CD4-positive, alpha-beta T cell treated with Interleukin-15 for 1 hour (primary cell): ENCODE data around the gene SDR39U1.
A peak's percentile ranks its signal among the peaks of the same experiment; 100 is the strongest.

Source experiments
- DNase-seq: peaks from one replicate; pipeline ENCODE4 v3.0.0-alpha.2; 2020

The SDR39U1 gene

DNA sequence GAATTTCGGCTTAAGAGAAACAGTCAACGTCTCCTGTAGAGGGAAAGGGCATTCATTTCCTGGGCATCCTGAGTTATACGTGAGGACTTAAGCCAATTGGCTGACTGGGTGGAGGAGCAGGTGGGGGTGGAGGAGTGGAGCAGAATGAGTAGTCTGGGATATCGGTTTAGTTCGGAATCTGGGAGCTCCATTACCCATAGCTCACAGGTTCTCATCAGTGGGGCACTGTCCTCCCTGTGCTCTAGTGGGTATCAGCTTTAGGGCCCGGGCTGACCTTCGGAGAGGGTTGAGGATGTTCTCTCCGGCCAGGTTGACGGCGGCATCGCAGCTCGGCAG is 704 bp downstream of the SDR39U1 start:
- no peak for DNase-seq

DNA sequence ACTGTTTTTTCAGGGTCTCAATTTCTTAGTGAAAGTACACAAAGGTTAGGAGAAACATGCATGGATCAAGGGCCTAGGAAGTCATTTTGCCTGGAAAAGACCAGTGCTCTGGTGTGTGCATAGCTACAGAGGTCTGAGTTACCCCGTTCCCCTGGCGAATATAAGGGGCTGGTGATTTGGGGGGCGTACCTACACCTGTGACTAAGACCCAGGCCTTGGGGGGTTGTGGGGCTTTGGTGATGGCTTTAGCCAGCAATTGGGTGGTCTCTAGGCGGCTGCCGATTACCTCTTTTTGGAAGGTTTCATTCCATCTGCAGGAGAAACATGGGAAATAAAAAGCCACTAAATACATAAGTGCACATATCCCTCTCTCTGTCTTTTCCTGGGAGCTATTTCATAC is 1.1 kb downstream of the SDR39U1 start:
- no peak for DNase-seq

DNA sequence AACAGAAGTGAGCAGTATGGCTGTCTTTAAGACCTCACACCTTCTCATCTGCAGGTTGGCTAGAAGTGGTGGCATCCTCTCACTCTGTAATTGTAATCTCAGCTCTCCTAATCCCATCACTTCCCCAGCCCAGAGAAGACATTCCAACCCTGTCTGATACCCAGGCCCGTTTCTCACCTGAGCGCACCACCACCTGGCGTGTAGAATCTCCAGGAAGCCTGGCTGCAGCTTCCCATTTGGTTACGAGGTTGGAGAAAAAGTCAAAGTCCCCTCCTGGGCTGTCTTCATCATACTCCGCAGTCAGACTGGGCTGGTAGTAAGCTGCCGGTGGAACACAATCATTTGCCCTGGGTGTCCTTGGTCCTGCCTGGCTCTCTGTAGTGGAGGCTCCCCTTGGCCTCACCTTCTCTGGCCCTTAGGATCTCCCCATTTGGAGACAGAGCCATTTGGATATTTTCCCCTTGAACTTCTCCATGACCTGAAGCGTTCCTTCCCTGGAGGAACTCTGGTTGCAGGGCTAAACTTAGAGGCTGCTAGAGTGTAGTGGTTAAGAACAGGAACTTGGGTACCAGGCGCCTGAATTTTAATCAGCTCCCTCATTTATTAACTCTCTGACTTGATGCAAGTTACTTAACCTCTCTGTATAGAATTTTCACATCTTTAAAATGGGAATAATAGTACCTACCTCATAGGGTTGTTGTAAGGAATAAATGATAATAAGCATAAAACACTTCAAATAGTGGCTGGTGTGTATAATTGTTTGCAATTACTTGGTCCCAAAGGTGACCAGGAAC is 1.8 kb downstream of the SDR39U1 start:
- no peak for DNase-seq

DNA sequence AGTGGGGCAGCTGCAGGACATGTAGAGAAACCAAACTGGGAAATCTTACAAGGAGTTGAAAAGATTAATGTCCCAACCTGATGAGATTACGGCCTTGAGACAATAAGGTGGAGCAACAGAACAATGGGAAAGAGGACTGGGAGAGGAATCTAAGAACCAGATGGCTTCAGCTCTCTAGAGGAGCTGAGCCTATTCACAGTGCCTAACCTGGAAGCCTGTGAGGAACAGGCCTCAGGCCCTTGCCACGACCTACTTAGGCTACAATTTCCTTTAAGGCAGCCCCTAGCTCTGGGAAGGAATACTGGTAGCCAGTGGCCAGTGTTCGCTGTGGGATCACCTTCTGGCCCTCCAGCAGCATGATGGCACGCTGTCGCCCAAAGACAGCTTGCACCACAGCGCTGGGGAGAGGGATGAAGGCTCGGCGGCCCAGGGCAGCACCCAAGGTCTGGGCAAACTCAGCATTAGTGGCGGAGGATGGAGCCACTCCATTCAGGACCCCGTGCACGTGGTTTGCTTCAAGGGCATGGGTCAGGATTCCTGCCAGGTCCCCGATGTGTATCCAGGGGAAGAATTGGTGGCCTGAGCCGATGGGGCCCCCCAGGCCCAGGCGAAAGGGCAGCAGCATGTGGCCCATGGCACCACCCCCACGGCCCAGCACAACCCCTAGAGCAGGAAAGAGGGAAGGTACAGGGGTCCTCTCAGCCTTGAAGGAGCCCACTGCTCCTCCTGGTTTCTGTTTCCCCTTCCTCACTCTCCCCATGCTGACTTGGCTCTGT is 2.6 kb downstream of the SDR39U1 start:
- DNase-seq = no peak

DNA sequence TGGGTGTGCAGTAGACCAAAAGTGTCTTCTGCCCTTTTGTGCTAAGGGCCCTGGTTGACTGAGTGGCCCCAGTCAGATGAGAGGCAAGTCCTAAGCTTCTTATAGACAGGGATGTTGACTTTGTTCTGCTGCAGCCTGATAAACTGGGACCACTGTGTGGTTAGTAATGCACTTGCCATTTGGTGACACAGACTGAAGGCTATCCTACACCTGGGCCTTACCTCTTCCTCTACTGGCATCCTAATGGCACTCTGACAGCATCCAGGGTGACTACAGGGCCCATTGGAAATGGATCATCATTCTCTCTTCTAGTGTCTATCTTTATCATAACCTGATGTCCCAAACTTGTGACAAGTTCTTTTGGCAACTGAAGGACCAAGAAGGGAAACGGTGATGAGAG is 3.3 kb downstream of the SDR39U1 start:
- no peak for DNase-seq

DNA sequence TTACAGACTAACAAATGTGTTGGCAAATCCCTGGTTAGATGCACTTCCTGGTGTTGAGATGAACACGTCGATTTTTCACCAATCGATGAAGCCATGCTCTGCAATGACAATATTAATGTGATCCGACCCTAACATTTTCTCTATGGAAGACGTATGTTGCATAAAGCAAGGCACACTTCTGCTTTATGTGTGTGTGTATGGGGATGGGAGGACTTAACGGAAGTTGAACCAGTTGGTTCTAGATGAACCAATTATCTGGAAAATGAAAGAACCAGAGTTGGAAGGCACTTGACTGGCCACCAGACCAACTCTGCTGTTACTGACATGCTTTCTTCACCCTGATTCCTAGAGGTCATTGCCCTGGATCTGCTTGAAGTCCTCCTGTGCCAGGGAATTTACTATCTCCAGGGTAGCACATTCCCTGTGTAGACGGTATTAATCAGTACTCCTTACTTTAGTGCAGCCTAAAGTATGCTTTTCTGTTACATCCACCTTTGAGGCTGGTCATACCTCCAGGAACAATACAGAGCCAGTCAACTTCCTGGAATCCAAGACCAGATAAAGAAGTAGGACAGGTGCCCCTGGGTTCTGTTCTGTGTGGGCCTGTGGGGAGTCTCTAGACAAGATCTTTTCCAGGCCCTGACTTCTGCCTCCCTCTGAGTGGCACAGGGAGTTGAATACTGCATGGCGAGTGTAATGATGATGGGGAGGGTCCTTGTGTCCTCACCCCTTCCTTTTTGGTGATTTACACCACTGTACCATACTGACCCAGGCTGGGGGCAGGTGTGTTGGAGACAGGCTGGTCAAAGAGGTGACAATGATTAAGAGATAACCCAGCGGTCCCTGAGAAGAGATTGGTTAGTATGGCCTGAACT is 4.1 kb downstream of the SDR39U1 start:
- DNase-seq = no peak

DNA sequence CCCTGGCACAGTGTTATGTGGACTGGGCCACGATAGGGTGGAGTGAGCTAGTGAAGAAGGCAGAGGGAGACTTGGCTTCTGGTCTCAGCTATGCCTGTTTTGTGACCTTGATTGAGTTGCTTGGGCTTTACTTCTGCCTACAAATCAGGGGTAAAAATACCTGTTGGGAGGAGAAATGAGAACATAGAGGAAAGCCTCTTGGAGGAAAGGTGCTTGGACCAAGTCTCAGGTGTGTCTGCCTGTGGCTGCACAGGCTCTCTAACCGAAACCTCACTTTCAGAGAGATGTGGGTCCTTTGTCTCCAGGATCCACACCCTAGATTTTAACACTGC is 4.9 kb downstream of the SDR39U1 start:
- no peak for DNase-seq

DNA sequence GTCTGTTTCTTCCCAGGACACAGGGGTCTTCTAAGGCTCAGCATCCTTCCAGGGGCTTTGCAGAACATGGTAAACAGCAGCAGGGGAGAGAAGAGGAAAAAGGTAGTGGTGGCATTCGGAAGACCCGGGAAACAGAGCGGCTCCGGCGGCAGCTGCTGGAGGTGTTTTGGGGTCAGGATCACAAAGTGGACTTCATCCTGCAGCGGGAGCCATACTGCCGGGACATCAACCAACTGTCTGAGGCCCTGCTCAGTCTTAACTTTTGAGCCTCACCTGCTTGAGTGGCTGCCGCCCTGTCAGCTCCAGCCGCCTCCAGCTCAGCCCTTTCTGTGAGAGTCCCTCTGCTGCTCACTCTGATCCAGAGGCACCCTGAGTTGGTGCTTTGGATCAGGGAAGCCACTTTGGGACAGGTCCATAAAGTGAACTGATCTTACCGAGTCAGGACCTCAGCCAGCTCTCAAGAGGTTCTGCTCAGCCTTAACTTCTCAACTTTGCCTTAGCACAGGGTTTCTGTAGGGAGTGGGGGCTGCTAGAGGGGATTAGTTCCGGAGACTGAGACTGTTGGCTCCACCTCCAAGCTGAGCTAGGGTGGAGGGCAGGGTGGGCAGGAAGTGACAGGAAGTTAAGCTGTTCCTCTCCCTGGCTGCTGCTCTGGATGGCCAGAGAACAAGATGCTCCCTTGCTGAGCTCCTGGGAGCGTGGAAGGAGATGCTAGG is 5.4 kb downstream of the SDR39U1 start:
- DNase-seq = no peak

DNA sequence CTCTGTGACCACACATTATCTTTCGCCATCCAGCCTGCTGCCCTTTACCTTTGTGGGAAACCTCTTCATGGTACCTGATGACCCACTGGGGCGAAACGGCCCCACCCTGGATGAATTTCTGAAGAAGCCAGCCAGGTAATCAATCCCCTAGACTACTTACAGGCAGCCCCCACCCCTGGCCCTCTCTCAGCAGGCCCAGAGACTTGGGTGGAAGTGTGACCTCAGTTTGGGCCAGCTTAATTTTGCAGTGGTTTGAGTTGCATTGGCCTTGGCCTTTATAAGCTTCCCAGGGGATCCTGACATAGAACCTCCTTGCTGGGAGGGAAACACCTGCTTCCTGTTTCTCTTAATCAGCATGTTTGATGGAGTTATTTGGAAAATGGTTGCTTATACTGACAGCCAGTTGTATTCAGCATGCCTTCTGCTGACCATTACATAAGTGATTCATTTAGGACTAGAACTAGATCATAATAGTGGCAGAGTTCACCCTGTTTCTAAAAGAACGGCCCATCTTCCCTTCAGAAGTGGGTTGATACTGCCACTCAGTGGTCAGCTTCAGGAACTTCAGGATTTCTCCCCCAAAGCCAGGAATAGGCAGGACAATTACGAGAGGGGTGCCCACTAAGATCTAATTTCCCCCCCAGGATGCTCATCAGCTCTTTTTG is 6.1 kb downstream of the SDR39U1 start:
- DNase-seq = peak; percentile 53

DNA sequence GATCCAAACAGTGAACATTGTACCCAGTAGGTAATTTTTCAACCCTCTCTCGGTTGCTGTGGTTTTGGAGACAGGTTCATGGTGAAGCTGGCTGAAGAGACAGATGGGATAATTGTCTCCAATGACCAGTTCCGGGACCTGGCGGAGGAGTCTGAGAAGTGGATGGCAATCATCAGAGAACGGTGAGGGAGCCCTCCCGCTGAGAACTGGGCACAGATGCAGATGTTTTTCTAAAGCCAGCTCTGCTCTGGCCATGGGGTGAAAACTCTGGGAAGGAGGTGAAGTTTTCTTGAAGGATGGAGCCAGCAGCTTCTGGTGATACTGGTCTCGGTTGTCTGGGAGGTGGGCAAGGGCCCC is 6.6 kb downstream of the SDR39U1 start:
- no peak for DNase-seq

DNA sequence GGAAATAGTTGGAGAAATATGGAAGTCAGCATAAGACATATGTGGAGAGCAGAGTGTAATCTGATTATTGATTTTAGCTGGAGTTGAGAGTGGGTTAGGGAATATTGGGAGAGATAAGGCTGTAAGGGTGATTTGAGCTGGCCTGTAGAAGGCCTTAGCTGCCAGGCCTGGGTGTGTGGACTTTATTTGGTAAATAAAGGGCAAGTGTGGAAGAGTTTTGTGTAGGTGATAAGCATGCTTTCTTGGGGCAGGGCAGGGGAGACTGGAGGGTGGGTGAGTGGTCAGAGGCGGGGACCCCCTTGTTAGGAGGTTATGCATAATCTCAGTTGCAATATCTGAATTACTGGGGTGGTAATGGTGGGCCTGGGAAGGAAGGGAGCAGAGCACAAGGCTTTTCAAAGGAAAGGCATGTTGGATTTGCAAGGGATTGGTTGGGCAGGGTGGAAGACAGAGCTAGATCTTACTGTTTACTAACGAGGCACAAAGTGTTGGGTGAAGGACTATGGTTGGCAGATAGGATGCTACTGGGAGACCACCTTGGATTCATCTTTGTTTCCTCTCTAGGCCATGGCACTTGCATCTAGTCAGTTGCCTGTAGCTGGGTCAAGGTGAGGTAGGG is 7.3 kb downstream of the SDR39U1 start:
- DNase-seq = no peak

DNA sequence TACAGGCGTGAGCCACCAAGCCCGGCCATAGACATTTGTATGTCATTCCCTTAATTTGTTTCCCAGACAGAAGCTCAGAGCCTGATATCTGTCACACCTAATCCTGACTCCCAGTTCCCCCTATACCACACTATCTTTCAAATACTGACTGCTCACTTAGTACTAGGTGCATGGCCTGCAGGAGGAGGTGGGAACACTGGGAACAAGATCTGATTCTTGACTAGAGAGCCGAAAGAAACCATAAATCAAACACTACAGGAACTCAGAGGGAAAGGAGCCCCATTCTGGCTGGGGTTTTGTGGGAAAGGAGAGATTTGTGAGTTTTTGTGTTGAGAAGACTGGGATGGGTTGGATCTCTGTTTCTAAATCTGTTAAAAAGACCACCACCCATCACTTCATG is 7.9 kb downstream of the SDR39U1 start:
- no peak for DNase-seq

DNA sequence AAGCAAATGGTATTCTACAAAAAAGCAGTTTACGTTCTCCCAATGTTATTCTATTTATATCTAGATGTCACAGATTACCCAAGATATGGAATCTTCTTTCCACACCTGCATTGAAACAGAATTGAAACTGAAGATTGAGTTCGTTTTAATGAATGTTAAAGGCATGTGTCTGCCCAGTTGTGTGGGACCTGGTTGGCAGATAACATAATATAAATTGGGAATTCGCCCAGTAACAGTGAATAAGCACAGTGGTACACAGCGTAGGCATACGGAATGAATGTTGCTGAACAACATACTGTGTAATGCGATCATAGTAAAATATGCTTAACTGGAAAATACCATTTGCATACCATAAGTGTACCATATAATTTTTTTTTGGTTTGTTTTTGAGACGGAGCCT is 8.5 kb downstream of the SDR39U1 start:
- no peak for DNase-seq

DNA sequence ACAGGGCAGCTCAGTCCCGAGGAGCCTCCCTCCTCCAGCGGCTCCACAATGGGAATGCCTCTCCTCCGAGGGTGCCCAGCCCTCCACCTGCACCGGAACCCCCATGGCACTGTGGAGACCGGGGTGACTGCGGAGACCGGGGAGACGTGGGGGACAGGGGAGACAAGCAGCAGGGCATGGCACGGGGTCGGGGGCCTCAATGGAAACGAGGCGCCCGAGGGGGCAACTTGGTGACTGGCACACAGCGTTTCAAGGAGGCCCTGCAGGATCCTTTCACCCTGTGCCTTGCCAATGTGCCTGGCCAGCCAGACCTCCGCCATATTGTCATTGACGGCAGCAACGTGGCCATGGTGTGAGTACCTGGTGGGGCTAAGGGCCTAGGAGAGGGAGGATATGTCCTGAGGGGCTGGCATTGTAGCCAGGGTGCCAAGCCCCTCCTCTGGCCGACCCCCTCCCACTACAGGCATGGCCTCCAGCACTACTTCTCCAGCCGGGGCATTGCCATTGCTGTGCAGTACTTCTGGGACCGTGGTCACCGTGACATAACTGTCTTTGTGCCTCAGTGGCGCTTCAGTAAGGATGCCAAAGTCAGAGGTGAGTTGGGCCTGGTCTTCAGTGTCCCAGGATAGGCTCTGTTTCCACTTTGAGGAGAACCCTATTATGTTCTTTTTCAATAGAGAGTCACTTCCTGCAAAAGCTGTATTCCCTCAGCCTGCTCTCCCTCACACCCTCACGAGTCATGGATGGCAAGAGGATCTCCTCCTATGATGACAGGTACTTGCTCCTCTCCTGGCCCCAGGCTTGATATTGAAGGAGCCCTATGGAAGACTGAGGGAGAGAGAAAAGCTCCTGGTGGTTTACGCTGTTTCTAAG is 10.1 kb downstream of the SDR39U1 start:
- no peak for DNase-seq

DNA sequence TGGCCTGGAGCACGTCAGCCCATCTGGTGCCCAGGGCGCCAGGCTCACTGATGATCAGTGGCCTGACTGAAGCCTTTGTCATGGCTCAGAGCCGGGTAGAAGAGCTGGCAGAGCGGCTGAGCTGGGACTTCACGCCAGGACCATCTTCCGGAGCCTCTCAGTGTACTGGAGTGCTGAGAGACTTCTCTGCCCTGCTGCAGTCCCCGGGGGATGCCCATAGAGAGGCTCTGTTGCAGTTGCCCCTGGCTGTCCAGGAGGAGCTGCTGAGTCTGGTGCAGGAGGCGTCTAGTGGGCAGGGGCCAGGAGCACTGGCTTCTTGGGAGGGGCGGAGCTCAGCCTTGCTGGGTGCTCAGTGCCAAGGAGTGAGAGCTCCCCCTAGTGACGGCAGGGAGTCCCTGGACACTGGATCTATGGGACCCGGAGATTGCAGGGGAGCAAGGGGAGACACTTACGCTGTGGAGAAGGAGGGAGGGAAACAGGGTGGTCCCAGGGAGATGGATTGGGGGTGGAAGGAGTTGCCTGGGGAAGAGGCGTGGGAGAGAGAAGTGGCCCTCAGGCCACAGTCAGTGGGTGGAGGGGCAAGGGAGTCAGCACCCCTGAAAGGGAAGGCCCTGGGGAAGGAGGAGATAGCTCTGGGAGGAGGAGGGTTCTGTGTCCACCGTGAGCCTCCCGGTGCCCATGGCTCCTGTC is 10.9 kb downstream of the SDR39U1 start:
- DNase-seq = peak; percentile 90

DNA sequence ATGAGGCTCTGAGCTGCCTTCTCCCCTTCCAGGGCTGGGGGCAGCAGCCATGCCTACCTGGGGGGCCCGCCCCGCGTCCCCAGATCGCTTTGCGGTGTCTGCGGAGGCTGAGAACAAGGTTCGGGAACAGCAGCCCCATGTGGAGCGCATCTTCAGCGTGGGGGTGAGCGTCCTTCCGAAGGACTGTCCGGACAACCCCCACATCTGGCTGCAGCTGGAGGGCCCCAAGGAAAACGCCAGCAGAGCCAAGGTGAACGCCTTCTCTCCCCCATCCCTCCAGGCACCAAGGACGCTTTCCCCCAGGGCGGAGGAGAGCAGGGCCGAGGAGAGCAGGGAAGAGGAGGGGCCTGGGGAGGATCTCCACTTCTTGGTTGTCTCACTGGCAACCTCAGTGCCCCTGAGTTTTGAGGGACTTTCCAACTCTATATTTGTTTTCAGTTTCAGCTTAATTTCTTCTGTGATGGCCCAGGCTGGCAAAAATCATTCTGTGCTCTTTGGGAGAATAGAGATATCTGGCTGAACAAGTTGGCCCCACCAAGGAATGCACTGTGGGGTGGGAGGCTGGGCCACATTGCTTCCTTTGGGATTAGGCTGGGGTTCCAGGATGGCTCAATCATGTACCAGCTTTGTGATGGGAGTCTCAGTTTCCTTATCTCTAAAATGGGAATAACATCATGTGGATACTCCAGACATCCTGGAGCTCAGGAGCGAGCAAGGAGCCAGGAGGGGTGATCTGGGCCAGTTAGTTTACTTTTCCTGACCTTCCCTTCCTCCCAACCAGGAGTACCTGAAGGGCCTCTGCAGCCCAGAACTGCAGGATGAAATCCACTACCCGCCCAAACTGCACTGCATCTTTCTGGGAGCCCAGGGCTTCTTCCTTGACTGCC is 11.7 kb downstream of the SDR39U1 start:
- peak; percentile 79 for DNase-seq

DNA sequence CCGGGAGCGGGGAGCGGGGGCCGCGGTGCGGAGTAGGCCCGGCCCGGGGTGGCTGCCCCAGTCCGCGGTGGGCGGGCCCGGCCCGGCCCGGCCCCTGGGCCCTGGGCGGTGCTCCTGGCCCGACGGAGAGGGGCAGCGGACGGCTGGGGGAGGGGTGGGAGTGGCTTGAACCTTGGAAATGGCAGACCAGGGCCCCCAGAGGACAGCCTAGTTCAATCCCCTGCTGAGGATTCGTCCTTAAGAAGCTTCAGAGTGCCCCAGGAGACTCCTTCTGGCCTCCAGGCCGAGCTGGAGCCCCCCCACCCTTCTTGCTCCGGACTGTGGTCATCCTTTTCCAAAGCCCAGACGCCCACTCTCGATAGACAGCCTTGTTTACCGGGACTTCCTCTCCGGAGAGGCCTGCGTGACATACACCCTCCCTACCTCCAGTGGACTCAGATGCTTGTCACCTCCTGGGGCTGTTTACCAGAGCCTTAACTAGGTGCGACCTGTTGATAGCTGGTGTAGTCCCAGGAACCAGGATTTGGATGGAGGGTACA is 12.4 kb downstream of the SDR39U1 start:
- DNase-seq = peak; percentile 63

DNA sequence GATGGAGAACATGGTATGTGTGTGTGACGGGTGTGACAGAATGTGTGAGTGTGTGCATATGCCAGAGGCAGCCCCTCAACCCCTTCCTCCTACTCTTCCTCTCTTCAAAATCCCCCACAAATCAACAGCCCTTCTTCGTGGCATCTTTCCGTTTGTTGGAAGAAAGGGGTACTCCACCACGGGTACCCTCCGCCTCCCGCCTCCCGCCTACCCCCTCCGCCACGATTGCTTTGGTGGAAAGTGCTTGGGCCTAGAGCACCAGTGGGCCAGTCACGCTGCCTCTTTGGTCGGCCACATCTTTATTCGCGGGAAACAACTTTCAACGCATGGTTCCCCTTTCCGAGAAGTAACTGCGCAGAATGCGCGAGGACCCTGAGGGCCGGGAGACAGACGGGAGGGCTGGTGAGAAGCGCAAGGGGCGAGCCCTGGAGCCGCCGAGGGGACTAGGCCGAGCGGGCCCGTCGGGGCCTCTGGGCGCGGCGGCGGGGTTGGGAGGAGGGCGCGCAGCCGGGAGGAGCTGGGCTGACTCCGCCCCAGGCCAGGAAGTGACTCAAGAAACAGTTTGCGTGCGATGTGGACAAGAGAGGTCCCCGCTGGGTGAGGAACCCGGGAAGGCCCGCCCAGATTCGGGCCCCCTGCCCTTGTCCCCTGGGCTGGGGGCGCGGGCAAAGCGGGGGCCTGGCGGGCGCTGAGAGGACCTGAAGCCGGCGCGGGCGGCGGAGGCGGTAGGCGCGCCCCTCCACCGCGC is 13.0 kb downstream of the SDR39U1 start, which contains the start of the genes CBLN3 and KHNYN:
Gene CBLN3 (minus strand): TSS at position 274 of the 748 bp plus-strand sequence. CDS start 614 bp downstream, outside the sequence.
Gene KHNYN (plus strand): TSS at position 560 of the 748 bp plus-strand sequence. CDS start 777 bp downstream, outside the sequence.
- DNase-seq = peak; percentile 91
